ENCODE data around the gene SLC18A2.

- TF ChIP-seq EZH2 (IDR thresholded peaks at IDR 0.05): no peak
- TF ChIP-seq POLR2AphosphoS5 (IDR thresholded peaks at IDR 0.05; ENCODE audit: borderline replicate concordance, low read depth, low read length): no peak
Observed at GRCh38 chr10:117217196-117217761, 23.6 kb upstream of the SLC18A2 start.
